Gastroesophageal sphincter (tissue), 3 donors: ENCODE data around the gene IGF2R.

Experiments
- POLR2A ChIP-seq, 2 donors: fragments of 450-650 bp; IDR thresholded peaks; one replicate each; pipeline ENCODE4 v1.6.1; 2017; ENCODE audit warnings: antibody characterized with exemption in 2 of 2, mild to moderate bottlenecking in 2 of 2, moderate library complexity in 1 of 2
- POLR2AphosphoS5 ChIP-seq: sonication (generic); formaldehyde crosslinking; IDR thresholded peaks from one replicate; pipeline ENCODE4 v1.6.1; 2017; ENCODE audit warnings: antibody characterized with exemption
- TF ChIP-seq, protein P1 (sequence below), 4 experiments: fragments of 200-600 bp in 2 of 4; fragments of 450-650 bp in 2 of 4; sonication (generic) in 1 of 4; IDR thresholded peaks; one replicate each; pipeline ENCODE4 v1.5.1; 2017 to 2019; ENCODE audit warnings: antibody characterized with exemption in 4 of 4, mild to moderate bottlenecking in 2 of 4, moderate library complexity in 2 of 4

DNA sequence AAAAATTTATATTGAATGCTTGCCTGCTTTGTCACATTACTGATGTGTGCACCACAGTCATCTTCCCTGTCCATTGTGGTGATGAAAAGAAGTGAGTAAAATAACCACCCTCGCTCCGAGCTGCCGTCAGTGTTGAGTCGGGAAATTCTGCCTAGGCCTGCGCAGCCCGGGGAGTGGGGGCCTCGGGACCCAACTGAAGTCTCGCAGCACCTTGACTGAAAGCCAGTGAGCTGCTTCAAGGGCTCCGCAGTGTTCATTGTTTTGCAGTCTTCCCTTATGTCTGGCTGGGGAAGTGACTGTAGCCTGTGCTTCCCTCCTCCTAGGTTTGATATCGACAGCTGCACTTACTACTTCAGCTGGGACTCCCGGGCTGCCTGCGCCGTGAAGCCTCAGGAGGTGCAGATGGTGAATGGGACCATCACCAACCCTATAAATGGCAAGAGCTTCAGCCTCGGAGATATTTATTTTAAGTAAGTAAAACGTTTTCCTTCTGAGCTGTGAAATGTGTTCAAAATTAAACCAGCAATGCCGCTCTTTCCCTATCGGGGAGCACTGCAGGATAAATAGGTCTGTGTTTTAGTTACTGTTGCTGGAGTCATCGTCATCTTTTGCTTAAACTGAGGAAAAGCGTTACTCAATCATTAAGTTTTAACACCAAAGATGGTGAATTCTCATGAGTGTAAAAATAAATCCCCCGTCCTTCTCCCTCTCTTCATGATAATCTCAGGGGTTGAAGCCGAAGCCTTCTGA lies 120.1 kb downstream of the IGF2R start:
- TF ChIP-seq, protein P1, sequence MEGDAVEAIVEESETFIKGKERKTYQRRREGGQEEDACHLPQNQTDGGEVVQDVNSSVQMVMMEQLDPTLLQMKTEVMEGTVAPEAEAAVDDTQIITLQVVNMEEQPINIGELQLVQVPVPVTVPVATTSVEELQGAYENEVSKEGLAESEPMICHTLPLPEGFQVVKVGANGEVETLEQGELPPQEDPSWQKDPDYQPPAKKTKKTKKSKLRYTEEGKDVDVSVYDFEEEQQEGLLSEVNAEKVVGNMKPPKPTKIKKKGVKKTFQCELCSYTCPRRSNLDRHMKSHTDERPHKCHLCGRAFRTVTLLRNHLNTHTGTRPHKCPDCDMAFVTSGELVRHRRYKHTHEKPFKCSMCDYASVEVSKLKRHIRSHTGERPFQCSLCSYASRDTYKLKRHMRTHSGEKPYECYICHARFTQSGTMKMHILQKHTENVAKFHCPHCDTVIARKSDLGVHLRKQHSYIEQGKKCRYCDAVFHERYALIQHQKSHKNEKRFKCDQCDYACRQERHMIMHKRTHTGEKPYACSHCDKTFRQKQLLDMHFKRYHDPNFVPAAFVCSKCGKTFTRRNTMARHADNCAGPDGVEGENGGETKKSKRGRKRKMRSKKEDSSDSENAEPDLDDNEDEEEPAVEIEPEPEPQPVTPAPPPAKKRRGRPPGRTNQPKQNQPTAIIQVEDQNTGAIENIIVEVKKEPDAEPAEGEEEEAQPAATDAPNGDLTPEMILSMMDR (IDR thresholded peaks at IDR 0.05) = no peak
- TF ChIP-seq POLR2AphosphoS5 (no peak), POLR2A (IDR thresholded peaks at IDR 0.05) (no peak)
